HepG2 (cell line): ENCODE data around the gene HOXA7.

Source experiments
- BRCA1 ChIP-seq: sonication (generic); formaldehyde crosslinking; IDR thresholded peaks from 2 replicates; pipeline ENCODE4 v1.4.0; 2020; ENCODE audit warnings: missing genetic modification reagents
- CTCF ChIP-seq: sonication (generic); formaldehyde crosslinking; IDR thresholded peaks from 2 replicates; pipeline ENCODE4 v1.5.0; 2020; ENCODE audit warnings: mild to moderate bottlenecking, missing genetic modification reagents, moderate library complexity
- ESRRA ChIP-seq: sonication (generic); formaldehyde crosslinking; IDR thresholded peaks from 2 replicates; pipeline ENCODE4 v1.5.1; 2020; ENCODE audit warnings: mild to moderate bottlenecking, low read depth, missing genetic modification reagents
- EZH2 ChIP-seq: conservative IDR thresholded peaks from 2 replicates; pipeline ENCODE4 v1.6.1; 2012; ENCODE audit warnings: mild to moderate bottlenecking, low read depth, low read length, moderate library complexity

GRCh38 chr7:27118580-27118979, 37.9 kb downstream of the HOXA7 start:
- TF ChIP-seq CTCF (CRISPR knock-in tag) = no peak
- TF ChIP-seq EZH2 = no peak
- no peak for TF ChIP-seq BRCA1 (CRISPR knock-in tag)
- no peak for TF ChIP-seq ESRRA (CRISPR knock-in tag)
